ENCODE measurements around the gene TNNI3K.

GRCh38 chr1:74485622-74486021 is 250.4 kb downstream of the TNNI3K start:
- TF ChIP-seq, protein P1, sequence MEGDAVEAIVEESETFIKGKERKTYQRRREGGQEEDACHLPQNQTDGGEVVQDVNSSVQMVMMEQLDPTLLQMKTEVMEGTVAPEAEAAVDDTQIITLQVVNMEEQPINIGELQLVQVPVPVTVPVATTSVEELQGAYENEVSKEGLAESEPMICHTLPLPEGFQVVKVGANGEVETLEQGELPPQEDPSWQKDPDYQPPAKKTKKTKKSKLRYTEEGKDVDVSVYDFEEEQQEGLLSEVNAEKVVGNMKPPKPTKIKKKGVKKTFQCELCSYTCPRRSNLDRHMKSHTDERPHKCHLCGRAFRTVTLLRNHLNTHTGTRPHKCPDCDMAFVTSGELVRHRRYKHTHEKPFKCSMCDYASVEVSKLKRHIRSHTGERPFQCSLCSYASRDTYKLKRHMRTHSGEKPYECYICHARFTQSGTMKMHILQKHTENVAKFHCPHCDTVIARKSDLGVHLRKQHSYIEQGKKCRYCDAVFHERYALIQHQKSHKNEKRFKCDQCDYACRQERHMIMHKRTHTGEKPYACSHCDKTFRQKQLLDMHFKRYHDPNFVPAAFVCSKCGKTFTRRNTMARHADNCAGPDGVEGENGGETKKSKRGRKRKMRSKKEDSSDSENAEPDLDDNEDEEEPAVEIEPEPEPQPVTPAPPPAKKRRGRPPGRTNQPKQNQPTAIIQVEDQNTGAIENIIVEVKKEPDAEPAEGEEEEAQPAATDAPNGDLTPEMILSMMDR (IDR thresholded peaks at IDR 0.05), result no peak
- TF ChIP-seq POLR2A (IDR thresholded peaks at IDR 0.05), result no peak

All from thyroid gland (tissue), 4 donors.